ENCODE results near the gene SLC43A3. TPM values are rescaled to one million over a fixed set of nuclear protein-coding genes. Genes with fewer than 3 reads are reported as not detected.
"Not testable (repeated sequence)": the region's sequence is repeated elsewhere in the genome, so short reads cannot be mapped to it uniquely, and the experiment has no call there.

SLC43A3 gene
- total RNA-seq, 2 experiments from 2014 or later = 103 to 120 TPM

- ATAC-seq (peak; percentile 20), DNase-seq (peak; percentile 60)
- Mint-ChIP-seq H3K4me3 (peak overlapping the region; percentile 60), H3K27me3 (ENCODE audit: low read depth) (peaks cover 39% of the 10 kb centered on the region), H3K4me1 (ENCODE audit: low read depth) (peaks cover 39% of the 10 kb centered on the region), H3K9me3 (ENCODE audit: insufficient read depth) (no peaks in the 10 kb centered on the region), H3K36me3 (ENCODE audit: low read depth) (no peaks in the 10 kb centered on the region), H3K27ac (no peak overlapping the region)
- CTCF ChIA-PET = interaction anchor here (0.7 to 9.8 kb wide), 50 partner anchors 9 to 342 kb away, joined by 3 to 239 read pairs (median 6); partner anchors contain the start of genes SLC43A1, SLC43A3, SSRP1 and TIMM10
- POLR2A ChIA-PET = interaction anchor here (1.4 kb wide), 1 partner anchor 18 kb away, joined by 3 read pairs; no protein-coding TSS in a partner anchor
These were observed 31.7 kb upstream of the SLC43A3 start for GRCh38 chr11:57458410-57459163.

DNA sequence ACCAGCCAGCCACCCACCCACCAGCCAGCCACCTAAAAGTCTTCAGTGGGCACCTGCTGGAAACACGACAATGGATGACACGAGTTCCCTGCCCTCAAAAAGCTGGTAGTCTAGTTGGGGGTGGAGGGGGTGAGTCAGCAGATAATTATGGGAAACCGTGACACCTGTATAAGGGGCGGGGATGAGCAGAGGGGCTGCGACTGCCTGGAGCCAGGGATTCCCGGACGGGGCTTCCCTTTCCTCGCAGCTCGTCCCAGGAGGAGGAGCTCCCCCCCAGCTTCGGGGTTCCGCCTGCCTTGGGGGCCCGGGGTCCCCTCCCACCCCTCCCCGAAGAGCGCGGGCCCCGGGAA, 31.1 kb upstream of the SLC43A3 start:
- peaks cover 37% of the 10 kb centered on the region for H3K4me1 Mint-ChIP-seq (ENCODE audit: low read depth)
- no peak for DNase-seq

DNA sequence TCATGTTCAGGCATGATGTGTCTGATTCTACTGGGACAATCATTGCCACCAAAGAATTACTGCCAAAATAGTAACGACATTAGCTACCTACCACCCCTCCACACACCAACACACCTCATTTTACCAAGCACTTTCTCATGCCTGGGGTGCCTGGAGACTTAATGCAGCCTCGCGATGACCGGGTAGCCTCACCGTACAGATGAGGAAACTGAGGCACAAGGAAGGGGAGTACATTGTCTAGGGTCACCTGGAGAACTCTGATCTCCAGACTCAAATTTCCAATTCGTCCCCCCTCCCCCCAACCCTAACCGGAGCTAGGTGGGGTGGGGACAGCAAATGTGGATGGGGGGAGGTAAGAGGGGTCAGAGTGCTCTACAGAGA, 30.7 kb upstream of the SLC43A3 start:
- Mint-ChIP-seq H3K4me3 (peak overlapping the region; percentile 22), H3K27ac (no peak overlapping the region), H3K4me1 (ENCODE audit: low read depth) (peaks cover 33% of the 10 kb centered on the region), H3K9me3 (ENCODE audit: insufficient read depth) (no peaks in the 10 kb centered on the region), H3K27me3 (ENCODE audit: low read depth) (peaks cover 35% of the 10 kb centered on the region), H3K36me3 (ENCODE audit: low read depth) (no peaks in the 10 kb centered on the region)
- no peak for DNase-seq
- peak; percentile 12 for ATAC-seq
- ChIA-PET CTCF (interaction anchor here (0.6 to 9.8 kb wide), 56 partner anchors 8 to 343 kb away, joined by 3 to 239 read pairs (median 6); partner anchors contain the start of genes SLC43A1, SLC43A3, SSRP1 and TIMM10), POLR2A (interaction anchor here (1.0 to 1.4 kb wide), 3 partner anchors 15 to 72 kb away, joined by 3 read pairs; no protein-coding TSS in a partner anchor)

More for the DNA sequence above, 31.1 kb upstream of the SLC43A3 start:
- no peak for ATAC-seq
- no peaks in the 10 kb centered on the region for H3K9me3 Mint-ChIP-seq (ENCODE audit: insufficient read depth)
- peak overlapping the region; percentile 18 for H3K4me3 Mint-ChIP-seq
- ChIA-PET CTCF (interaction anchor here (0.6 to 9.8 kb wide), 54 partner anchors 8 to 343 kb away, joined by 3 to 239 read pairs (median 6); partner anchors contain the start of genes SLC43A1, SLC43A3, SSRP1 and TIMM10), POLR2A (interaction anchor here (1.0 to 1.4 kb wide), 3 partner anchors 15 to 71 kb away, joined by 3 read pairs; no protein-coding TSS in a partner anchor)
- peaks cover 39% of the 10 kb centered on the region for H3K27me3 Mint-ChIP-seq (ENCODE audit: low read depth)
- H3K27ac Mint-ChIP-seq = no peak overlapping the region
- H3K36me3 Mint-ChIP-seq (ENCODE audit: low read depth) = no peaks in the 10 kb centered on the region

GRCh38 chr11:57456960-57457642, 30.2 kb upstream of the SLC43A3 start:
- peak; percentile 59 for ATAC-seq
- CTCF ChIA-PET = interaction anchor here (0.6 to 9.8 kb wide), 59 partner anchors 8 to 344 kb away, joined by 3 to 239 read pairs (median 6); partner anchors contain the start of genes SLC43A1, SLC43A3, SSRP1 and TIMM10
- POLR2A ChIA-PET = interaction anchor here (1.0 to 1.4 kb wide), 3 partner anchors 16 to 72 kb away, joined by 3 read pairs; no protein-coding TSS in a partner anchor
- Mint-ChIP-seq H3K4me3 (peak overlapping the region; percentile 22), H3K27me3 (ENCODE audit: low read depth) (peaks cover 31% of the 10 kb centered on the region), H3K27ac (no peak overlapping the region), H3K9me3 (ENCODE audit: insufficient read depth) (no peaks in the 10 kb centered on the region), H3K4me1 (ENCODE audit: low read depth) (peaks cover 30% of the 10 kb centered on the region), H3K36me3 (ENCODE audit: low read depth) (no peaks in the 10 kb centered on the region)
- DNase-seq = peak; percentile 80

DNA sequence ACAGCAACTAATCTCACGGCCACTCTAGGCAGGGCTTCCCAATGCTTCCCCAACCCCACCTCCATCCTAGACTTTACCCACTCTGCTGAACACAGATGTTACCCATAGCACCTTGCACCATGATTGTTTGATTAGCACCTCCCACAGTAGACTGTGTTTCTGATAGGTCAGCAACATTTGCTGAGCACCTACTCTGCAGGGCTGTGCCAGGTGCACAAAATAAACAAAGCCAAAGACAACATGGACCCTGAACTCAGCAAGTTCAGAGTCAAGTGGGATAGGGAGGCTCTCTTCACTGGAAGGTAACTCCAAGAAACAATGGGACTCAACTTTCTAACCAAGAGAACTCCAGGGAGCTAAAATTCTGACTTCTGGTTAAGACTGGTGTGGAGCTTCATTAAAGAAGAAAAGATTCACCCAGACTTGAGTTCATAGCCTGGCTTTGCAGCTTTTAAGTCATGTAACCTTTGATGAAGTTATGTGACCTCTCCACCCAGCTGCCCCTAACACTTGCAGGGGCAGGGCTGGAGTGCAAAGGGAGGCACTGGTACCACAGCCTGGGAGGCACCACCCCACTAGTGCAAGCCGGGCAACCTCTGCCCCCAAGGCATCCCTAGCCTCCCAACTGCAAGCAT, 26.7 kb upstream of the SLC43A3 start:
- no peaks in the 10 kb centered on the region for H3K36me3 Mint-ChIP-seq (ENCODE audit: low read depth)
- ChIA-PET POLR2A (no interaction called here), CTCF (interaction anchor here (1.2 to 5.9 kb wide), 4 partner anchors 30 to 191 kb away, joined by 3 to 148 read pairs (median 4); partner anchors contain the start of gene TIMM10)
- peaks cover 17% of the 10 kb centered on the region for H3K27me3 Mint-ChIP-seq (ENCODE audit: low read depth)
- H3K27ac Mint-ChIP-seq = no peak overlapping the region
- H3K4me1 Mint-ChIP-seq (ENCODE audit: low read depth) = peaks cover 12% of the 10 kb centered on the region
- no peak for ATAC-seq
- H3K4me3 Mint-ChIP-seq = no peak overlapping the region
- no peak for DNase-seq
- no peaks in the 10 kb centered on the region for H3K9me3 Mint-ChIP-seq (ENCODE audit: insufficient read depth)

DNA sequence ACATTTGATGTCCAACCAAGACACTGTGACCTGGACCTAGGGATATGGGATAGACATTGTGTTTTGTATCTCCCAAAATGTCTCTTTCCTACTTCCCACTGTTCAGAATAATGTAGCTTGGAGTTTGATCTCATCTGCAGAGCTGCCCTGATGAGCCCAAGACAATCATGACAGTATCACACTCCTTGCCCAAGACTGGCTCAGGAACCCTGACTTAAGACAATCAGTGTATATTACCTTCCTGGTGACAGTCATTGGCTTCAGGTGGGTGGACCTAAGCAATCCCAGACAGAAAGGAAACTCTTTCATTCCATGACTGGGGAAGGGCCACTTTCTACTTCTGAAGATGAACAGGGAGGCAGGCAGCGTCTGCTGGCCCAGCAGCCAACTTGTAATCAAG, 19.1 kb upstream of the SLC43A3 start:
- no peak overlapping the region for H3K4me3 Mint-ChIP-seq

DNA sequence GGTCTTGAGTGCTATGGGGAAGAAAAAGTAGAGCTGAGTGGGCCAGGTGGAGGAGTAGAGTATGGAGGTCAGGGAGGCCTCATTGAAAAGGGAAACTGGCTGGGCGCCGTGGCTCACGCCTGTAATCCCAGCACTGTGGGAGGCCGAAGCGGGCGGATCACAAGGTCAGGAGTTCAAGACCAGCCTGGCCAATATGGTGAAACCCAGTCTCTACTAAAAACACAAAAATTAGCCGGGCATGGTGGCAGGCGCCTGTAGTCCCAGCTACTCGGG, 18.1 kb upstream of the SLC43A3 start:
- ATAC-seq; H3K27ac Mint-ChIP-seq; H3K4me3 Mint-ChIP-seq; H3K9me3 Mint-ChIP-seq (ENCODE audit: insufficient read depth); H3K36me3 Mint-ChIP-seq (ENCODE audit: low read depth); DNase-seq; H3K4me1 Mint-ChIP-seq (ENCODE audit: low read depth); POLR2A ChIA-PET; H3K27me3 Mint-ChIP-seq (ENCODE audit: low read depth): not testable (repeated sequence)
- CTCF ChIA-PET = interaction anchor here (3.8 kb wide), 1 partner anchor 13 kb away, joined by 24 read pairs; no protein-coding TSS in a partner anchor

More for the DNA sequence above, 19.1 kb upstream of the SLC43A3 start:
- ATAC-seq = no peak
- no peaks in the 10 kb centered on the region for H3K9me3 Mint-ChIP-seq (ENCODE audit: insufficient read depth)
- H3K36me3 Mint-ChIP-seq (ENCODE audit: low read depth) = no peaks in the 10 kb centered on the region
- H3K27ac Mint-ChIP-seq = no peak overlapping the region
- POLR2A ChIA-PET = no interaction called here
- H3K4me1 Mint-ChIP-seq (ENCODE audit: low read depth) = no peaks in the 10 kb centered on the region
- CTCF ChIA-PET = interaction anchor here (0.6 to 2.0 kb wide), 2 partner anchors 12 to 20 kb away, joined by 3 to 6 read pairs; no protein-coding TSS in a partner anchor
- DNase-seq = no peak
- peaks cover 12% of the 10 kb centered on the region for H3K27me3 Mint-ChIP-seq (ENCODE audit: low read depth)

DNA sequence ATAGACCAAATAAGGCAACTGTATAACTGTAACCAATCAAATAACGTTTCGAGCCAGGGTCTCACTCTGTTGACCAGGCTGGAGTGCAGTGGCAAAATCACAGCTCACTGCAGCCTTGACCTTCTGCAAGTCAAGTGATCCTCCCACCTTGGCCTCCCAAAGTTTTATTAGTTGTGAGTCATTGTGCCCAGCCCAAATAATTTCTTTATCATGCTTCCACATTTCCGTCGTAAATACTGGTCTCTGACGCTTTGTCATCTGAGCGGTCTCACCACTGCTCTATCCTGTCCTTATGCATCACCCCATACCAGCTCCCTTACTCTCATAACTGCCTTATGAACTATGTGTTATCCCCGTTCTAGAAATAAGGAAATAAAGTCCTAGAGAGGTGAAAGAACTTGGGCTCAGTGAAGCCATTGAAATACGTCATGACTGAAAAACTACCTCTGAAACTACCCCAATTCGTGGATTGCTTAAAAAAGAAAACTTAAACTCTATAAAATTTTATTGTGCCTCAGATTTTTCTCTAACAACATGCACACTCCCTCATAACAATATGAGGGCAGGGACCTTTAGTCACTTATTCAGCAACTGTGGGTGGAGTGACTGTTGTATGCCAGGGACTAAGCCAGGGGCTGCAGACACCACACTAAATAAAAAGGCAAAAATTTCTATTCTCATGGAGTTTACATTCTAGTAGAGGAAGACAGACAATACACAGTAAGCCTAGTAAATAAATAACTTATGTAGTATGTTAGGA, 17.6 kb upstream of the SLC43A3 start:
- H3K4me3 Mint-ChIP-seq = no peak overlapping the region
- no peak for ATAC-seq
- no peaks in the 10 kb centered on the region for H3K36me3 Mint-ChIP-seq (ENCODE audit: low read depth)
- no peak for DNase-seq
- no peaks in the 10 kb centered on the region for H3K4me1 Mint-ChIP-seq (ENCODE audit: low read depth)
- H3K9me3 Mint-ChIP-seq (ENCODE audit: insufficient read depth) = no peaks in the 10 kb centered on the region
- ChIA-PET POLR2A (no interaction called here), CTCF (interaction anchor here (1.6 to 3.8 kb wide), 2 partner anchors 13 to 15 kb away, joined by 3 to 24 read pairs; partner anchors contain the start of gene RTN4RL2)
- H3K27ac Mint-ChIP-seq = no peak overlapping the region
- H3K27me3 Mint-ChIP-seq (ENCODE audit: low read depth) = peaks cover 9% of the 10 kb centered on the region

GRCh38 chr11:57440744-57441414, 14.0 kb upstream of the SLC43A3 start:
- Mint-ChIP-seq H3K4me3 (no peak overlapping the region), H3K9me3 (ENCODE audit: insufficient read depth) (no peaks in the 10 kb centered on the region), H3K4me1 (ENCODE audit: low read depth) (no peaks in the 10 kb centered on the region), H3K27me3 (ENCODE audit: low read depth) (peaks cover 6% of the 10 kb centered on the region), H3K36me3 (ENCODE audit: low read depth) (no peaks in the 10 kb centered on the region), H3K27ac (no peak overlapping the region)
- ChIA-PET POLR2A (no interaction called here), CTCF (interaction anchor here (0.9 to 1.3 kb wide), 3 partner anchors 16 to 18 kb away, joined by 3 to 6 read pairs (median 4); no protein-coding TSS in a partner anchor)
- ATAC-seq (no peak), DNase-seq (no peak)

DNA sequence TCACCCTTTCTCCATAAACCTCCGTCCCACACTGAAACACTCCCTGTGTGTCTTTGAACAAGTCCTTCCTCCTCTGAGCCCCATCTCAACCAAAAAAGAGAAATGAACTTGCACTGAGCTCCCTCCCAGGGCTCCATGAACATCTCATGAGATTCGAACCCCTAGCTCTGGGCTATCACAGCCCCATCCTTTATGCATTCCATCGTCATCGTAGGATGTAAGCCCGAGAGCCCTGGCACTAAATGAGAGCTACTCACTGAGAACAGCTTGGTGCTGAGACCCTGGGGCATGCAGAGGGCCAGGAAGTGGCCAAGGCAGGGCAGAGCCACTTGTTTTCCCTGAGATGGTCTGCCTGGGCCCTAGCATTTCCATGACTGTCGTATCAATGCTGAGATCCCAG, 12.9 kb upstream of the SLC43A3 start:
- H3K27ac Mint-ChIP-seq = no peak overlapping the region
- no peak for DNase-seq
- H3K27me3 Mint-ChIP-seq (ENCODE audit: low read depth) = peaks cover 8% of the 10 kb centered on the region
- H3K4me3 Mint-ChIP-seq = no peak overlapping the region
- no peak for ATAC-seq
- POLR2A ChIA-PET = no interaction called here
- H3K4me1 Mint-ChIP-seq (ENCODE audit: low read depth) = no peaks in the 10 kb centered on the region
- CTCF ChIA-PET = interaction anchor here (1.3 kb wide), 2 partner anchors 18 to 19 kb away, joined by 4 to 6 read pairs; no protein-coding TSS in a partner anchor
- H3K9me3 Mint-ChIP-seq (ENCODE audit: insufficient read depth) = no peaks in the 10 kb centered on the region
- H3K36me3 Mint-ChIP-seq (ENCODE audit: low read depth) = no peaks in the 10 kb centered on the region

Data from activated CD8-positive, alpha-beta T cell treated with anti-CD3 and anti-CD28 coated beads, Interleukin-2, amount 10 ng/mL, durations not matched to agents 7 days and 5 days (primary cell).